Natural killer cell treated with Interleukin-12 subunit alpha and Interleukin-12 subunit beta and Interleukin-15 and Interleukin-18, amount 100 ng/mL, for 72 hours (primary cell): ENCODE results near the gene UBE2V1. TPM values are rescaled to one million over a fixed set of nuclear protein-coding genes. Genes with fewer than 3 reads are reported as not detected.
A peak's percentile ranks its signal among the peaks of the same experiment; 100 is the strongest.
"Not testable (repeated sequence)": the region's sequence is repeated elsewhere in the genome, so short reads cannot be mapped to it uniquely, and the experiment has no call there.

Experiments used
- ATAC-seq, 2 donors: fragments of 150-1000 bp; cut with Tn5 transposase in 1 of 2; sonication (Bioruptor Pico), chemical (Tn5 transposase) in 1 of 2; 2 replicates each; pipeline ENCODE4 v1.10.0; 2021
- DNase-seq: peaks from one replicate; pipeline ENCODE4 v3.0.0; 2022; ENCODE audit warnings: low spot score
- H3K27ac Mint-ChIP-seq, 2 donors: 1 replicate in 1 of 2; 2 replicates in 1 of 2; pipeline ENCODE4 v1.8.0; 2022; ENCODE audit warnings: mixed read lengths in 2 of 2, mild to moderate bottlenecking in 1 of 2, moderate library complexity in 1 of 2
- H3K27me3 Mint-ChIP-seq, 2 donors: 1 replicate in 1 of 2; 2 replicates in 1 of 2; pipeline ENCODE4 v1.8.0; 2022; ENCODE audit warnings: mixed read lengths in 2 of 2
- H3K36me3 Mint-ChIP-seq: one replicate; pipeline ENCODE4 v1.8.0; 2022; ENCODE audit warnings: mixed read lengths
- H3K4me1 Mint-ChIP-seq, 2 donors: 1 replicate in 1 of 2; 2 replicates in 1 of 2; pipeline ENCODE4 v1.8.0; 2022; ENCODE audit warnings: low read depth in 2 of 2, mixed read lengths in 2 of 2, mild to moderate bottlenecking in 1 of 2
- H3K4me3 Mint-ChIP-seq: one replicate; pipeline ENCODE4 v1.8.0; 2022; ENCODE audit warnings: mixed read lengths
- H3K9me3 Mint-ChIP-seq: 2 replicates; pipeline ENCODE4 v1.8.0; 2022; ENCODE audit warnings: mixed read lengths
- total RNA-seq, 2 donors: library from RNA; stranded (reverse); gene quantifications; one replicate each; pipeline ENCODE4 v1.2.3, GENCODE V29; 2022

The UBE2V1 gene
- total RNA-seq, 2 donors from 2014 or later, result 198 to 240 TPM

- ATAC-seq, result no peak
- Mint-ChIP-seq H3K27ac (peak overlapping the region in 1 of 2 donors; percentile 85), H3K27me3 (no peaks in the 10 kb centered on the region), H3K4me3 (no peak overlapping the region), H3K9me3 (no peaks in the 10 kb centered on the region), H3K36me3 (peaks cover 4% of the 10 kb centered on the region), H3K4me1 (peaks cover 33 to 51% of the 10 kb centered on the region in 2 donors)
- DNase-seq, result no peak
These were observed 29.9 kb upstream of the UBE2V1 start for GRCh38 chr20:50142812-50143211.

DNA sequence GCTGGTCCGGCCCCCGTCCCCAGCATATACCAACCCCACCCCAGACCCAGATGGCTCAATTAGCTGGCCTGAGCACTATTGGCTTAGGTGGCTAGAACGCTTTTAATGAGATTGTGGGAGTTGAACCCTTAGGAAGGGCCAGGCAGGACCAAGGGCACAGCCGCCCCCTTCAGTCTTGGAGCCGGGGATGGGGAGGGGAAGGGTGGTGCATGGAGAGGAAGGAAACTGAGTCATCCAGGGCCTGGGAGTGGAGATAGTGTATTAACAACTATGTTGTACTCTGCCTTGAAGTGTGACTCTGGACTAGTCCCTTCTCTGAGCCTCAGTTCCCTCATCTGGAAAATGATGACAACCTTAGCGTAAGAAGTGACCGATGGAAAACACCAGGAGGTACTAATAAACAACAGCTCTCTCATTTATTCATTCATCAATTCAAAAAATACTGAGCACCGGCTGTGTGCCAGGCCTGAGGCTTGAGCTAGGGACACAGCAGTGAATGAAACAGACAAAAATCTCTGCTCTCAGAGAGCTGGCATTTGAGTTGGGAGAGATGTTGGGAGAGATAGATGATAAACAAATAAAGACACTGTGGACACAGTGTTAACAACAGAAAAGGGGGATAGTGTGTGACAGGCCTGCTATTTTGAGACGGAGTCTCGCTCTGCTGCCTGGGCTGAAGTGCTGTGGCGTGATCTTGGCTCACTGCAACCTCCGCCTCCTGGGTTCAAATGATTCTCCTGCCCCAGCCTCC, 29.0 kb upstream of the UBE2V1 start:
- Mint-ChIP-seq H3K36me3 (peaks cover 4% of the 10 kb centered on the region), H3K27me3 (no peaks in the 10 kb centered on the region), H3K27ac (peak overlapping the region; percentile 55 to 74), H3K4me3 (no peak overlapping the region), H3K9me3 (no peaks in the 10 kb centered on the region), H3K4me1 (peaks cover 24 to 49% of the 10 kb centered on the region in 2 donors)
- ATAC-seq, result no peak
- DNase-seq, result no peak

GRCh38 chr20:50141018-50141675, 28.2 kb upstream of the UBE2V1 start:
- no peak overlapping the region for H3K4me3 Mint-ChIP-seq
- H3K27me3 Mint-ChIP-seq, result no peaks in the 10 kb centered on the region
- H3K4me1 Mint-ChIP-seq, result peaks cover 16 to 41% of the 10 kb centered on the region in 2 donors
- no peak for DNase-seq
- H3K27ac Mint-ChIP-seq, result peak overlapping the region in 1 of 2 donors; percentile 3
- ATAC-seq, result no peak
- no peaks in the 10 kb centered on the region for H3K9me3 Mint-ChIP-seq
- H3K36me3 Mint-ChIP-seq, result peaks cover 4% of the 10 kb centered on the region

- peaks cover 4% of the 10 kb centered on the region for H3K36me3 Mint-ChIP-seq
- H3K27ac Mint-ChIP-seq, result peak overlapping the region; percentile 3 to 27
These were observed 27.4 kb upstream of the UBE2V1 start for GRCh38 chr20:50140339-50140859.

DNA sequence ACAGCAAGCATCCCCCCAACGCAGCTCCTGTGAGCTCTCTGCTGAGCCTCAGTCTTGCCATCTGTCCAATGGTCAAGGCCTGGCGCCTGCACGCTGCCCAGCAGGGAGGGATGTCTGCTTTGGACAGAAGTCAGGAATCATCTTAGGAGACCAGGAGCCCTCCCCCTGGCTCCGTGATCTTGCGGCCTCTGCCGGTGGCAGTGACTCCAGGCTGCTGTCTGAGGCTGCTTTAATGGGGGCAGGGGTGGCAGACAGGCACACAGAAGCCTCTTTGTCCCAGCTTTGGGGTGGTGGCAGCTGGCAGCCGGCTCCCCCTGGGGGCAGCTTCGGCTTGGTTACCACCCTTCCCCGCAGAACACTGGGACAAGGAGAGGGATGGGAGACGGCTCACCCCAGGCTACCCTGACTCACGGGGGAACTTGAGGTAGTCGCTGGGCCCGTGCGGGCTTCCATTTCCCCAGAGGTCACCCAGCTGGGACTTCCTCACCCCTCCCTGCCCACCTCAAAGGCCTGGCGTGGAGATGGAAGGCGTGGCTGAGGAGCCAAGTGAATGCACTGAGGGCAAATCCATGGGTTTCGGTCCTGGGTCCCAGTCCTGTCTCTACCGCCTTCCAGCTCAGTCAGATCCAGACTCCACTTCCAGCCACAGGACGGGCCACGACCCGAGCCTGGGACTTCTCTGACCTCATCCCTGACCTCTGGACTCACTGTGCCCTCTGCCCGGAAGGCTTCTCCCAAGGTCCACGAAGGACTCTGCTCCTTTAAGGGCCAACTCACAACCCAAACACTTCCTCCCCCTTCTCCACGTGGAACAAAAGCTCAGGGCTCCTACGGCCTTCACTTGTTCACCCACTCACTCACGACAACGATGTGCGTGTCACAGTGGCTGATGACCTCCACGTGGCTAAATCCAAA, 25.8 kb upstream of the UBE2V1 start:
- Mint-ChIP-seq H3K4me3 (no peak overlapping the region), H3K4me1 (peaks cover 12 to 32% of the 10 kb centered on the region in 2 donors), H3K36me3 (peaks cover 4% of the 10 kb centered on the region), H3K9me3 (no peaks in the 10 kb centered on the region), H3K27ac (no peak overlapping the region), H3K27me3 (no peaks in the 10 kb centered on the region)
- DNase-seq (peak; percentile 48), ATAC-seq (no peak)

More at GRCh38 chr20:50140339-50140859, 27.4 kb upstream of the UBE2V1 start:
- H3K27me3 Mint-ChIP-seq, result no peaks in the 10 kb centered on the region
- DNase-seq (no peak), ATAC-seq (no peak)
- no peak overlapping the region for H3K4me3 Mint-ChIP-seq
- peaks cover 12 to 37% of the 10 kb centered on the region in 2 donors for H3K4me1 Mint-ChIP-seq
- H3K9me3 Mint-ChIP-seq, result no peaks in the 10 kb centered on the region

- ATAC-seq, result no peak
- H3K4me1 Mint-ChIP-seq, result peaks cover 10 to 28% of the 10 kb centered on the region in 2 donors
- H3K9me3 Mint-ChIP-seq, result no peaks in the 10 kb centered on the region
- H3K27ac Mint-ChIP-seq, result peak overlapping the region in 1 of 2 donors; percentile 18
- H3K27me3 Mint-ChIP-seq, result no peaks in the 10 kb centered on the region
- peaks cover 4% of the 10 kb centered on the region for H3K36me3 Mint-ChIP-seq
- DNase-seq, result no peak
- H3K4me3 Mint-ChIP-seq, result no peak overlapping the region
These were observed 25.1 kb upstream of the UBE2V1 start for GRCh38 chr20:50138120-50138478.

- Mint-ChIP-seq H3K4me1 (peaks cover 6 to 25% of the 10 kb centered on the region in 2 donors), H3K27ac (peak overlapping the region; percentile 18 to 79)
- not testable (repeated sequence) for H3K36me3 Mint-ChIP-seq, ATAC-seq, H3K4me3 Mint-ChIP-seq, H3K27me3 Mint-ChIP-seq, H3K9me3 Mint-ChIP-seq, DNase-seq
These were observed 24.8 kb upstream of the UBE2V1 start for GRCh38 chr20:50137702-50138101.

- peaks cover 2% of the 10 kb centered on the region for H3K36me3 Mint-ChIP-seq
- no peaks in the 10 kb centered on the region for H3K27me3 Mint-ChIP-seq
- H3K27ac Mint-ChIP-seq, result peak overlapping the region; percentile 18 to 79
- H3K4me3 Mint-ChIP-seq, result no peak overlapping the region
- DNase-seq (no peak), ATAC-seq (peak; percentile 30 to 43)
- H3K9me3 Mint-ChIP-seq, result no peaks in the 10 kb centered on the region
- peaks cover 2 to 25% of the 10 kb centered on the region in 2 donors for H3K4me1 Mint-ChIP-seq
These were observed 24.1 kb upstream of the UBE2V1 start for GRCh38 chr20:50136822-50137599.

- H3K27ac Mint-ChIP-seq, ATAC-seq, H3K4me3 Mint-ChIP-seq, H3K36me3 Mint-ChIP-seq, H3K9me3 Mint-ChIP-seq, DNase-seq, H3K27me3 Mint-ChIP-seq: not testable (repeated sequence)
- H3K4me1 Mint-ChIP-seq, result peaks cover 0 to 20% of the 10 kb centered on the region in 2 donors
These were observed 22.2 kb upstream of the UBE2V1 start for GRCh38 chr20:50135157-50135556.

DNA sequence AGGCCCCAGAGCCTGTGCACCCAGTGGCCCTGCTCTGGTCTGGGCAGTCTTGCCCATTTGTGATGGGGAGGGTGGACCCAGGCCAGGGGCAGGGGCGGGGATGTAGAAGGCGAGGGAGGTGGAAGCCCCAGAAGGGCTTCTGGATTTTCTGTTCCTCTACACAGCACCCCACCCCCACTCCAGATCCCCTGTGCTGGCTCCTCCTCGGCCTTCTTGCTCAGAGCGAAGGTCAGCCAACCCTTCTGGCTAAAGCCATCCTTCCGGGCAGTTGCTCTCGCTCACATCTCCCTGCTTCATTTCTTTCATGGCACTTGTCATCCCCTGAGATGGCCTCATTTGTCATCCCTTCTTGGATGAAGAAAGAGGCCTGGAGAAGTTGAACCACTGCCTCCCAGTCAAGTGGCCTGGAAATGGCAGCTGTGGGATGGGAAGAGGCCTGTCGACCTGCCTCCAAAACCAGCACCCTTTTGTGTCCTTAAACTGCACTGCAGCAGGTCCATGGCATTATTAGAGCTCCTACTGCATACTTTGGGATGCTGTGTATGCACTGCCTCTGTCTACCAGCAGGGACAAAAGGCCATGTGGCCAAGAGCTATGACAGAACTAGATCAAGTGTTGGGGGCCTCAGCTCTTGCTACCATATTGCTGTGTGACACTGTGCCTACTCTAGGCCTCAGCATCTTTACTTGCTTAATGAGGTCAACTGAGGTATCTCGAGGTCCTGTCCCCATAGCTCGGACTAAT, 20.7 kb upstream of the UBE2V1 start:
- Mint-ChIP-seq H3K27me3 (no peaks in the 10 kb centered on the region), H3K27ac (no peak overlapping the region), H3K9me3 (no peaks in the 10 kb centered on the region), H3K36me3 (no peaks in the 10 kb centered on the region), H3K4me3 (no peak overlapping the region), H3K4me1 (peaks cover 0 to 16% of the 10 kb centered on the region in 2 donors)
- DNase-seq (no peak), ATAC-seq (no peak)

DNA sequence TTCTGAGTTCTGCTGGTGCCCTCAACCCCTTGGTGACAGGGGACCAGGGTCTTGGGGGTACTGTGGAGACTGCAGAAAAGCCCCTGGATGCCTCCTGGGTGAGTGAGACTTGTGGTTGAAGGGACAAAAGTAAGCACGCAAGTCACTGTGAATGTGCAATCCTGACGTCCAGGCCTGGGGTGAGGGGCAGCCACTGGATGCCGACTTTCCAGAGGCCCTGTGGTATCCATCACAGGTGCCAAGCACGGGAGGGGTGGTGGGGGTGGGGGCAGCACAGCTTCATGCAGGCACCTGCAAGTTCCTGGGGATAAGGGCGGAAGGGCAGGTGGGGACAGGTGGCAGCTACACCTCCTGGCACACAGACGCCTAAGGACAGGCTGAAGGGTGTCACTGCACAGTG, 20.1 kb upstream of the UBE2V1 start:
- DNase-seq (no peak), ATAC-seq (no peak)
- H3K4me1 Mint-ChIP-seq, result peaks cover 0 to 16% of the 10 kb centered on the region in 2 donors
- H3K36me3 Mint-ChIP-seq, result no peaks in the 10 kb centered on the region
- no peaks in the 10 kb centered on the region for H3K27me3 Mint-ChIP-seq
- H3K27ac Mint-ChIP-seq, result no peak overlapping the region
- no peaks in the 10 kb centered on the region for H3K9me3 Mint-ChIP-seq
- H3K4me3 Mint-ChIP-seq, result no peak overlapping the region

DNA sequence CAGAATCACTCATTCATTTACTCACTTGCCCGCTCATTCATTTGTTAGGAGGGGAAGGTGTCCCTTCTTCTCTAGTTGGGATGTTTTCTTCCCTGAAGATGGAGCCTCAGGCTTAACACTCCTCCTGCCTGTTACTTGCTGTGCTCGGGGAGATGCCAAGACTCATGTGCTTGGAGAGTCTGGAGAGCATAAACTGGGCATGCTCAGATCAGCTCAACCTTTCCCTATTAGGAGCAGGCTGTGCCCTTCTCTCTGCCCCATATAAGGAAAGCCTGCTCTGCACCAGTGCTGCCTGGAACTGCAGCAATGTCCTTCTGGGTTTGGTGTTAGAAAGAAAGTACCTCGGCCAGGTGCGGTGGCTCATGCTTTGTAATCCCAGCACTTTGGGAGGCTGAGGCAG, 18.0 kb upstream of the UBE2V1 start:
- Mint-ChIP-seq H3K4me3 (no peak overlapping the region), H3K27ac (no peak overlapping the region), H3K36me3 (peaks cover 8% of the 10 kb centered on the region), H3K27me3 (no peaks in the 10 kb centered on the region), H3K4me1 (peaks cover 0 to 15% of the 10 kb centered on the region in 2 donors), H3K9me3 (no peaks in the 10 kb centered on the region)
- DNase-seq (no peak), ATAC-seq (no peak)
